Sigmoid colon (tissue), 4 donors: ENCODE results near the gene SLC27A2.

ENCODE experiments used
- EP300 ChIP-seq, 4 donors: sonication (generic); formaldehyde crosslinking; IDR thresholded peaks; one replicate each; pipeline ENCODE4 v1.6.1; 2017; ENCODE audit warnings: antibody characterized with exemption in 4 of 4
- POLR2A ChIP-seq, 2 donors: fragments of 450-650 bp; IDR thresholded peaks; one replicate each; pipeline ENCODE4 v1.6.1; 2016; ENCODE audit warnings: antibody characterized with exemption in 2 of 2, mild to moderate bottlenecking in 2 of 2, moderate library complexity in 2 of 2
- POLR2AphosphoS5 ChIP-seq, 4 donors: sonication (generic); formaldehyde crosslinking; IDR thresholded peaks; one replicate each; pipeline ENCODE4 v1.6.1; 2017; ENCODE audit warnings: antibody characterized with exemption in 4 of 4
- TF ChIP-seq, protein P1 (sequence below), 4 experiments: fragments of 450-650 bp in 3 of 4; fragments of 200-600 bp in 1 of 4; IDR thresholded peaks; one replicate each; pipeline ENCODE4 v1.5.1; 2016 to 2019; ENCODE audit warnings: antibody characterized with exemption in 4 of 4, mild to moderate bottlenecking in 3 of 4, moderate library complexity in 2 of 4

DNA sequence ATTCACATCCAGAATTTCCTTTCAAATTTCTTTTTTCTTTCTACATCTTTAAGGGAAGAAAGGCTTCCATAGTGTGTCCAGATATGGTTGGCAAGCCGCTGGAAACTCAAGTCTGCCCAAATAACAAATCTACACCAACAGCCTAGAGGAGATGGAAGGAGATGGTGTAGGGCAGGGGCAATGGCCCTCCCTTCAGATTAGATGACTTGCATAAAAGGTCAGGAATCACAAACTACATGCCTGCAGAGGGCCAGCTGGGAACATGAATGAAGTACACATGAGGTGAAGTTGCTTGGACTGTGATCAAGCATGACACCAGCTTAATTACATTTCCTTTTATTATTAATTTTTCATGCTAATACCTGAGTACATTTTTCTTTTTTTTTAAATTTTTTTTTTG is 10.2 kb downstream of the SLC27A2 start:
- TF ChIP-seq, protein P1, sequence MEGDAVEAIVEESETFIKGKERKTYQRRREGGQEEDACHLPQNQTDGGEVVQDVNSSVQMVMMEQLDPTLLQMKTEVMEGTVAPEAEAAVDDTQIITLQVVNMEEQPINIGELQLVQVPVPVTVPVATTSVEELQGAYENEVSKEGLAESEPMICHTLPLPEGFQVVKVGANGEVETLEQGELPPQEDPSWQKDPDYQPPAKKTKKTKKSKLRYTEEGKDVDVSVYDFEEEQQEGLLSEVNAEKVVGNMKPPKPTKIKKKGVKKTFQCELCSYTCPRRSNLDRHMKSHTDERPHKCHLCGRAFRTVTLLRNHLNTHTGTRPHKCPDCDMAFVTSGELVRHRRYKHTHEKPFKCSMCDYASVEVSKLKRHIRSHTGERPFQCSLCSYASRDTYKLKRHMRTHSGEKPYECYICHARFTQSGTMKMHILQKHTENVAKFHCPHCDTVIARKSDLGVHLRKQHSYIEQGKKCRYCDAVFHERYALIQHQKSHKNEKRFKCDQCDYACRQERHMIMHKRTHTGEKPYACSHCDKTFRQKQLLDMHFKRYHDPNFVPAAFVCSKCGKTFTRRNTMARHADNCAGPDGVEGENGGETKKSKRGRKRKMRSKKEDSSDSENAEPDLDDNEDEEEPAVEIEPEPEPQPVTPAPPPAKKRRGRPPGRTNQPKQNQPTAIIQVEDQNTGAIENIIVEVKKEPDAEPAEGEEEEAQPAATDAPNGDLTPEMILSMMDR (IDR thresholded peaks at IDR 0.05): no peak
- TF ChIP-seq POLR2AphosphoS5 (IDR thresholded peaks at IDR 0.05) (no peak), POLR2A (IDR thresholded peaks at IDR 0.05) (no peak), EP300 (IDR thresholded peaks at IDR 0.05) (no peak)
